Fibroblast of skin of left quadriceps (primary cell): ENCODE measurements around the gene SLC23A2.

ENCODE experiments used
- DNase-seq, 2 experiments: peaks; one replicate each; pipeline ENCODE4 v3.0.0-alpha.2; 2013; ENCODE audit warnings: low read depth in 2 of 2

The SLC23A2 gene

DNA sequence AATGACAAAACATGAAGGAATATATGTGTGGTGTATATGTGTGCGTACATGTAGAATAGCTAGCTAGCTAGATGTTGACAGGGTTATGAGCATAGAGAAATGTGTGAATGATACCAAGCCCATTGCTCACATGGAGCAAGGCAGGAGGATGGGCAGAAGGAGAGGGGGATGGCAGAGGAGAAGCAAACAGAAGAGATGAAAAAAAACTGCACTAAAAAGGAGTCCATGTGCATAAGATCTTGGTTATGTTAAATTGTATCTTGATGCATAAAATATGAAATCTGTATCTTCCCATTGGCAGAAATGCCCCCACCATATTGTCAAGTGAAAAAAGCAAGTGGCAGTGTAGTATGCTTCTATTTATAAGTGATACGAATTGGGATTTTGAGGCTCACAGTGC, 154.5 kb downstream of the SLC23A2 start:
- DNase-seq = no peak

DNA sequence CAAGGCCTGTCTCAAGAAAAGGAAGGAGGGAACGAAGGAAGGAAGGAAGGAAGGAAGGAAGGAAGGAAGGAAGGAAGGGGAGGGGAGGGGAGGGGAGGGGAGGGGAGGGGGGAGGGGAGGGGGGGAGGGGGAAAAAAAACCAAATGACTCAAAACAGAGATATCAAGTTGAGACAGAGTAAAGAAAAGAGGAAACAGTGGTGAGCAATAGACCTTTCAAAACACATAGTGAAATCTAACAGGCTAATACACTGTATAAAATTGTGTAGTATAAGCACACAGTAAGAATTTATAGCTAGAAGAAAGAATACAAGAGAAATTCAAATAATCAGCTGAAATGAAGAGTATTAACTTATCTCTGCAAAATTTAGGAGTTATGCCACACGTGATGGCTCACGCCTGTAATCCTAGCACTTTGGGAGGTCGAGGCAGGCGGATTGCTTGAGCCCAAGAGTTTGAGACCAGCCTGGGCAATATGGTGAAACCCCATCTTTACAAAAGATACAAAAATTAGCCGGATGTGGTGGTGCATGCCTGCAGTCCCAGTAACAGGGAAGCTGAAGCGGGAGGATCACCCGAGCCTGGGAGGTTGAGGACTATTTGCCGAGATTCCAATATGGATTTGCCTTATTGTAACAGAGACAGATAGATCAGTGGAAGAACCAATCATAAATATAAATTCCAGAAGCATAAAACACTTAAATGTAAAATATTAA, 156.4 kb downstream of the SLC23A2 start:
- no peak for DNase-seq

DNA sequence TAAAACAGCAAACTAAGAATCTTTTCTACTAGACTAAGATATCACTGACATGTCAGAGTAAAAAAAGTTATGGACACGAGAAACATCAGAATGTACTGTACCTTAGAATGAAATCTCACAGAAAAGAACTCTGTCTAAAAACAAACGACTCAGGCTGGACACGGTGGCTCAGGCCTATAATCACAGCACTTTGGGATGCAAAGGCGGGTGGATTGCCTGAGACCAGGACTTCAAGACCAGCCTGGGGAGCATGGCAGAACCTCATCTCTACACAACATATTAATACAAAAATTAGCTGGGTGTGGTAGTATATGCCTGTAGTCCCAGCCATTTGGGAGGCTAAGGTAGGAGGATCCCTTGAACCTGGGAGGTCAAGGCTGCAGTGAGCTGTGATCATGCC, 157.0 kb downstream of the SLC23A2 start:
- DNase-seq = no peak

DNA sequence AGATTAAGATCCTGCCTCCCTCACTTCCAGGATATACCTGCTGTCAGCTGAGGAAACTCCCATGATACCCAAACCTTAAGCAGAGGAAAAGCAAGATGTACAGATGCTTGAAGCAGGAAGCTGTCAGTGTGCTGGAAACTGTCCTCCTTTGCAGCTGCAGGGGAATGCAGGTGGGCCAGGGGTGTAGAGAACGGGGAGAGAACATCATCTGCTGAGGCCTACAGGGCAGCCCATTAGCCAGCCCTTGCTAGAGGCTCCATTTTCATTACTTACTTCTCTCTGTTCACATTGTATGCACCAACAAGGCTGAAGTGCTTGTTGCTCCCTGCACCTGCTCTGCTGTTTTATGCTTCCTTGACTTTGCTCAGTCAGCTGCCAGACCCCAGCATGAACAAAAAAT, 160.5 kb downstream of the SLC23A2 start:
- DNase-seq = no peak

DNA sequence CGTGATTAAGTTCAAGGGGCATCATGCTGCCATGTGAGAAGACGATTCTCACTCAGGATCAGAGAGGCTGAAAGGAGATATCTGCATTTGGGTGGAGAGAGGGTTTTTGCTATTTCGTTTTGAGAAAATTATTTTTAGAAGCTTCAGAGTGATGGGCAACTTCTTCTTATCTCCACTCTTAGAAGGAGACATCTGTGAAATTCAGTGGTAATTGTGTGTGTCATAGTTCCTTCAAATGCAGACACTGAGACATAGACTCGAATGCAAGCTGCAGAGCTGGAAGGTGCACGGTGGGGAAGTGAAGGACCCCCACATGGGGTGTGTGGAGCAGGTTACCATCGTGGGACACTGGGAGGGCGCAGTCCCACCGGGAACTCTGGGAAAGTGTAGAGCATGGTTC, 162.8 kb downstream of the SLC23A2 start:
- DNase-seq = no peak

DNA sequence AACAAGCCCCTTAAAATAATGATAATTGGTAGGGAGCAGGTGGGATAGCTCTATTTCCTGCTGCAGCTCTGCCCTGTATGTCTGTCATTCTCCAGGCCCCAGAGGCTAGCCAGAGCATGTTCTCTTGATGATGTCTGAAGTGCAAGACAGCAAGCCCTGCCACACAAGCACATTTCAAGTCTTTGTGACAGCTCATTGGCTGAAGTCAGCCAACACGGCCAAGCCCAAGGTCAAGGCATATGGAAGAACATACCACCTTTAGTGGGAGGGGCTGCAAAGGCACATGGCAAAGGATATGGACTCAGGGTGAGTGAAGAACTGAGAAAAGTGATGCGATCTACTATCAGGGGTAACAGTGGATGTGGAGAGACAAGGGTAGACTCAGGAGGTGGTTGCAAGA, 163.6 kb downstream of the SLC23A2 start:
- no peak for DNase-seq

DNA sequence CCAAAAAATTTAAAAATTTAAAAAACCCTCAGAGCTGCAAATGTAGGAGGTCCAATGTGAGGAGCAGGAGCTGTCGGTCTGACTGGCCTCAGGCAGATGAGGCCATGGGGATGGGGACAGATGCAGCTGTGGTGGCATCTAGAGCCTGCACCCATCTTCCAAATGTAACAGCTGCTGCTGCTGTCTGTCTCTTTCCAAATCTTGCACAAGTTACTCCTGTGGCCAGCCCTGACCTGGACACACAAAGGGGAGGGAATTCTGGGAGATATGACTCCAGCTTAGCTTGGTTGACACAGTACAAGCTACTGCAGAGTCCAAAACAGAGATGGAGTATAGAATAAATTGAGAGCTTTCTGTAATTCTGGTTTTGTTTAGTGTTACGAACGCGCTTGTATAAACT, 164.4 kb downstream of the SLC23A2 start:
- DNase-seq = no peak

DNA sequence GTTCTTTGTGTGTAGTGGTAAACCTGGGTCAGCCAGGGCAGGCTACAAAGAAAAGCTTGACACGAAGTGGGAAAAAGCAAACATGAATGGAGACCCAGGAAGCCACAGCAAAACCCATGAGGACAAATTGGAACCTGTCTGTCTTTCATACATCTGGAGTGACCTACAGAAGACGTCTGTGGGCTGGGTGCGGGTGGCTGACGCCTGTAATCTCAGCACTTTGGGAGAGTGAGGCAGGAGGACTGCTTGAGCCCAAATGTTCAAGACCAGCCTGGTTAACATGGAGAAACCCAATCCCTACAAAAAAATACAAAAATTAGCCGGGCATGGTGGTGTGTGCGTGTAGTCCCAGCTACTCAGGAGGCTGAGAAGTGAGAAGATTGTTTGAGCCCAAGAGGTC, 164.8 kb downstream of the SLC23A2 start:
- no peak for DNase-seq

DNA sequence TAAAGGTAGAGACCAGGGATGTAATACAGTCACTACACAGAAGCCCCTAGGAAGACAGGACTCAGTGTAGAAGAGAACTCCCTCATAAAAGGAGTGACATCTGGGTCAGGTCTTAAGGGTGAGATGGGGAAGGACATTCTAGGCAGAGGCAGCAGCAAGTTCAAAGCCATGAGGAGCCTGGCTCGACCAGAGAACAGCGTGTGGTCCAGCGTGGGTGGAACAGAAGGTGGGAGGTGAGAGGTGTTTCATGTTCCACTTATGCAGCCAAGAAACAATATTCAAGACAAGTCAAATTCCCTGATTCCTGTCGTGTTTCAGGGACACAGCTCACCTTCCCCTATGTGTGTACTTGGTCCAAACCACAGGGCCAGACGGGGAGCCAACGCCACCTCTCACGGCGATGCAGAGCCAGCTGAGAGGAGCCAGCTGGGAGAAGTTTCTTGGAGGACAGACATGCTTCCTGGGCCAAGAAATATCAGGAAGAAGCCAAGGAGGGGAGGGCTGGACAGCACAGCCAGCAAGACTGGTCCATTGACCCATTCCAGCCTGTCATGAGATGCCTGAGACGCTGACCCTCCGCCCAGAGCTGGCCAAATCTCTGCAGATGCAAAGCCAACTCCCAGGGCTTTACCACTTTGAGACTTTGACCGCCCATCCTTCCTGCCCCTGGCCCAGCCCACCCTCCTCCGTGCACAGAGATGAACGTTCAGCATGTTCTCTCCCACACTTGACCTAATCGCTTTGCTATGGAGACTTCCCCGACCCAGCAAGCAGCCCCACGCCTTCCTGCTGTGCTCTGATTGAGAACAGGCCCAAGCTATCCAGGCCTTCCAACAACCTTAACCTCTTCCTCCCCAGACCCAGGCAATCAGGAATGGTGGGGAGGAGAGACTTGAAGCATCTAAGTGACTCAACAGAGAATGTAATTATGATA, 165.8 kb downstream of the SLC23A2 start:
- no peak for DNase-seq

DNA sequence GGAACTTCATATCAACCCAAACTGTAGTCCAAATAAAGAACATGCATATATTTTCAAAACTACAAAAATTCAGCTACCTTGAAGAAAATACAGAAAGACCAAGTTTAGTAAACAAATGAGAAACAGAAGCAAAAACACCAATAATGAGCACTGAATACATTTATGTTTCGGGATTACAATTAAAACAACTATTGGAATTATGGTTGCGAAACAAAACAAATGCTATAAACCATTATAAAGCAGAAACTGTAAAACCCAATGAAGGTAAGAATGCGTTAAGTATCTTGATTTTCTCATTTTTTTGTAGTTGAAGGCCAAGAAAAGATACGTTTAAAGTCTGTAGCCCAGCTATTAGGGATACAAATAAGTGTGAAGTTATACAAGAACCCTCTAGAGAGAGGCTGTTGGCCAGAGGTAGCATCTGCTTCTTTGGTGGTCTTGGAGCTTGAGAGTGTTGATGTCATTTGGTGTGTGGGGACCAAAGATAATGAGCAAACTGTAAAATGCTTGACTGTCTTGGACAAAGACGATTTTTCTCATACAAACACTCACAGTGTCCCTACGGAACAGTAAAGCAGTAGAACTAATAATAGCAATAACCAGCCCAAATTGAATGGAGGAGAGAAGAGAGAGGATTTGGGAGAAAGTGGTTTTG, 168.1 kb downstream of the SLC23A2 start:
- DNase-seq = no peak

DNA sequence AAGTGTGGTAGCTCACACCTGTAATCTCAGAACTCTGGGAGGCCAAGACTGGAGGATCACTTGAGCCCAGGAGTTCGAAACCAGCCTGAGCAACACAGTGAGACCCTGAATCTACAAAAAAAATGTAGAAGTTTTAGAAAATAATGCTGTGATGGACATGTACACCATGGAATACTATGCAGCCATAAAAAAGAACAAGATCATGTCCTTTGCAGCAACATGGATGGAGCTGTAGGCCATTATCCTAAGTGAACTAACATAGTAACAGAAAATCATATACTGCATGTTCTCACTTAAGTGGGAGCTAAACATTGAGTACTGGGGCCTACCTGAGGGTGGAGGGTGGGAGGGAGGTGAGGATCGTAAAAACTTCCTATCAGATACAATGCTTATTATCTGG, 168.8 kb downstream of the SLC23A2 start:
- no peak for DNase-seq

DNA sequence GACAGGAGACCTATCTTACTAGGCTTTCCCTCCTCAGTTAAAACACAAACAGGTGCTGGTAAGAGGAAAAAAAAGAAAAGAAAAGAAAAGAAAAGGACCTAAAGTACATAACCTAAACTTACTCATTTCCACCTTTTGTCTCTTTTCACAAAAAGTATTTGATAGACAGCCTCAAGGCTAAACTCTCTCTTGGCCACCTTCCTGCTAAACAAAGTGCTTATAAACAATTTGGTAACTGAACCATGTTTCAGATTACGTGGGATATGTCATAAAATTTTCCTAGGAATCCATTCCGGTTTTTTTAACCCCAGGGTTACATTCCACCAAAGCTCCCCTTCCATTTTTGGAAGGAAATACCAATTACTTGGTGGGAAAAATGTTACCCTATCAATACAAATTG, 170.6 kb downstream of the SLC23A2 start:
- no peak for DNase-seq

DNA sequence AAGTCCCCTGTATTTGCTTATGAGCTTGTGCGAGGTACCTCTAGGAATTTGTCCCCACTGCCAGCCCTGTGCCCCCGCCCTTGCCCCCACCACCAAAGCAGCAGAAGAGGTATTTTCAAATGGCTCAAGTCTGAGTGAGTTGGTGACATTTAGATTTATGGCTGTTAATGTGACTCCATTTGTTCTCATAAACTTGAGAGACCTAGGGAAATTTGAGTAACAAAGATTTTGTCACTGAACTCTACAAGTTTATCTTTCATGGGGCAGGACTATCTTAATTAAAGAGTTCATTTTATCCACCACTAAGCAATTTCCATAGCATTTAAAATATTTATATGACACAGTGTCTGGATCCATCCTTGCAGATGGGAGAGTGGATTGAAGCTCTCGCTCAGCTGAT, 171.1 kb downstream of the SLC23A2 start:
- no peak for DNase-seq

DNA sequence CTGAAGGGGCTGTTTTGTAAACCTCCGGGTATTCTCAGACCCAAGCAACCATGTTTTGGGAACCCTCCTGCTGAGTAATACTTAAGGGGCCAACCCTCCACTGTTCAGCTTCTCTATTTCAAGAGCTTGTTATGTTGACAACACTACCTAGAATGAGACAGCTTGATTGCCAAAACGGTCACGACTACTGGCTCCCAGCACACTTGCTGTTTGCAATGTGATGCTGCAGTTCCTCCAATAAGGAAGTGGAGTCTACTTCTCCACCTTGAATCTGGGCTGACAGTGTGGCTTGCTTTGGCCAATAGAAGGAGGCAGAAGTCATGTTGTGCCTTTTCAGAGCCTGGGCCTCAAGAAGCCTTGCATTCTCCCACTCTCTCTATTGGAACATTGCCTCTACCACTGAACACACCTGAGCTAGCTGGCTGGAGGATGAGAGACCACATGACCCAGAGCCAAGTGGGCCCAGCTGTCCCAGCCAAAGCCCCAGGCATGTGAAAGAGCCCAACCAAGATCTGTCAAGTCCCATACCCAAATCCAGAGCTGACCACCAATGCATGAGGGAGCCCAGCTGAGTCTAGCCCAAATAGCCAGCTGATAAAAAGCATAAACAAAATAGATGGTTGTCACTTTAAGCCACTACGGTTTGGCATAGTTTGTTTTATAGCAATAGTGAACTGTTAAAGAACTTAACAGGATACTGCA, 171.6 kb downstream of the SLC23A2 start:
- DNase-seq = no peak

DNA sequence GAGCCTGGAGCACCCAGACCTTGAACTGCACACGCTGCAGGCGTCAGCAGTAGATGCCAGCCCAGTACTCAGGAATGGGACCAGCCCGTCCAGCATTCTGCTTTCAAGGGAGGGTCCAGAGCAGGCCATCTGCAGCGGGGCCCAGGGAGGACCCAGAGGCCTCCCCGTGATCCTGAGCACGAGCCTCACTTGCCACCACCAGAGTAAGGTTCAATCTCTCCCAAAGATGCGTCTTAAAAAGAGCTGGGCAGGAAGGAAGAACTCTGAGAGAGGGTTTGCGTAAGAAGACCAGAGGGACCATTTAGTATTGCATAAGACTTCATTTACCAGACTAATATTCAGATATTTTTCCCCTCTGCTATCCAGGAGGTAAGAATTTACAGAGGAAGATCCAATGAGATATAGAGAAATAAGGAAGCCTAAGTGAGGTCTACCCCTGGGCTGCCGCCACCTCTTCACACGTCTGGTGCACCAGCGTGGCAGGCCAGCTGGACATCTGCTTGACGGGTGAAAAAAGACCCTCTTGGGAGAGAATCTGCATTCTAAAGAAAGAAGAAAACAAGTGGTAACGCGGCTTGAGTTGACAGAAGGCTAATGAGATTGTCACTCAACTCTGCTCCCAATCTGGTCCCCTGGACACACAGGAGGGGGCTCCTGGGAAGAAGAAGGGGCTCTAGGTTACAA, 172.3 kb downstream of the SLC23A2 start:
- no peak for DNase-seq

DNA sequence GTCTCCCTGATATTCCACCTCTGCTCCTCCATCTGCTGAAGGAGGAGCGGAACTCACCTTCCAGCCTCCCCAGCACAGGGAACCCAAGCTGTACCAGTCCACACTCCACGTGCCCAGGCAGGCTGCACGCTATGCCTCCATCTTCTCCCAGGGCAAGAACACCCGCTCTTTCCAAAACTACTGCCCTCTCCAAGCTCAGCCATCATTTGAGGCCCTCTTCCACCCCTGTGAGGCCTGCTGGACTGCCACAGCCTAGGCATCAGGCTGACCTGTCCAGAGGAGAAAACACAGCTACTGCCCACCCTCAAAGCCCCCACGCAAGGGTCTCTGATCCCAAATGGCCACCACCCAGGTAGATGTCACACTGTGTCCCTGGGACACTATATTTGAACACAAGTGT, 179.7 kb downstream of the SLC23A2 start:
- DNase-seq = no peak

DNA sequence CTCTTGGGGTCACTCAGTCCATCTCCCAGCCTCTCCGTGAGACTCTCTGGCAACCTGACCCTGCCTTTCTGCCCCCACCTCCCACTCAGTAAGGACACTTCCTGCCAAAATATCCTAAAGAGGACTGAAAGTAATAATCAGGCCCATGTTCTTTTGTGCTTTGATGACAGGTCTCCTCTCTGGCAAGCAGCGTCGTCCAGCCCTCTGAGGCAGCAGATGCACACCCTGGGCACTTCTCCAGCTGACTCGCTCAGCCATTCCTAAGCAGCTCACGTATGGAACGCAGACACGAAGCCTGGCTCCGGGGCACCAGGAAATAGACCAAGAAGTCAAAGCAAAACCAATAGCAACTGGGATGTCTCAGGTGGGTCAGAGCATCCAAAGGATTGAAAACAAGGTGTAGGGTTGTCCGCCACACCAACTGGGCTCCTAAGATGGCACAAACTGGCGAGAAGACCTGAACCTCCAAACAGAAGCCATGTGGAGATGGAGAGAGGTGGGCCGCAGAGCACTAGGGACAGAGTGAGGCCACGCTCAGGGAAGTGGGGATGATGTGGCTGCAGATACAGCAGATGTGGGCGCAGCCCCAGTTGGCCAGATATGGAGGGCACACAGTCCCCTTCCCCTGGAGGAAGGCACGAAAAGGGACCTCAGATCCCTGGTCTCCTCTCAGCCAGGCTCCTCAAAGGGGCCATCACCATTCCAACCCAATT, 180.3 kb downstream of the SLC23A2 start:
- peak; percentile 36 for DNase-seq

DNA sequence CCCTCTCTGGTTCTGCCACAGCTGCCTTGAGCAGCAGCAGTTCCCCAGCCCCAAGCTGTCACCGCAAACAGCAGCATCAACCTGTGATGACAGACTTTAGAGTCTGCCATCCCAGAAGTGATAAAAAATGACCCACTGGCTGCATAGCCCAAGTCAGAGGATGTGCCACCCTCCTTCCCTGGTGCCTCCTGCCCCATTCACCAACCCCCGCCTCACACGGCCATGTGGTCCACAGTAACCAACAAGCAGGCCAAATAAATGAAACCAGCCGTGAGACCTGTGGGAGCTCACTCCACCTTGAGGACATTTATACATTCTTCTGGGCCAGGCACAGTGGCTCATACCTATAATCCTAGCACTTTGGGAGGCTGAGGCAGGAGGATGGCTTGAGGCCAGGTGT, 181.4 kb downstream of the SLC23A2 start:
- DNase-seq = no peak

DNA sequence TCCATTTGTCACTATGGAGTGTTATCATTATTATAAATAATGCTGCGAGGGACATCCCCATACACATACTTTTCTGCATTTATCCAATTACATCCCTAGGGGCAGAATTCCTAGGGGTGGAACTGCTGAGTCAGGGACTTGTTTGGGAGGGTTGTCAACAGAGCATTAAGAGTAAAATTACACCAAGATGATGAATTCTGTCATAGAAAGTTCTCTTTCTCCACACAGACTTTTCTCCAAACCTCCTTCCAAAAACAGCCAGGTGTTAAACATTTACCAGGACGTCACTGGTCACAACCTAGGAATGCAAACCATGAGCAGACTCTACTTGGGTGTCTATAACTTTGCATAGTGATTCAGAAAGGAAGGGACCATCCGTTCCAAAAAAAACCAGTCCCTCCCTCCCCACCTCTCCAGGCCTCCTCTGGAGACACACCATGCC, 184.1 kb downstream of the SLC23A2 start:
- DNase-seq = no peak

DNA sequence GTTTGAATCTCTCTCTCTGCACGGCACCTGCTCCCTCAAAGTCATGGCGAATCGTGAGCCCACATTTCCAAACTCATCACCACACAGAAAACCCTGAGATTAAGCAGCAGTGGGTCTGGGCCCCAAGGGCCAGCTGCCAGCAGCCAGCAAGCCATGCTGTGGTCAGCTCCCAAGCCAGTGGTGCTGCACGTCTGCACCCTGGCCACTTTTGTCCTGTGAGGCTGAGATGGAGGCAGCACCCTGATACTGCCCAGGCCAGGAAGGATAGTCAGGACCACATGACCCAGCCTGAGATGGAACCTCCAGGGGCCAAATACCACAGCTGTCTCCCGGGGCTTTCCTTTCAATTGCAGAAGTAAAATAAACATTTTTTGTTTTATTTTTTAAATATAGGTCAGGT, 185.7 kb downstream of the SLC23A2 start:
- DNase-seq = no peak
